Mesenteric fat pad (tissue), 1 donor: ENCODE measurements around the gene HOXA6. TPM values are rescaled to one million over a fixed set of nuclear protein-coding genes. Genes with fewer than 3 reads are reported as not detected.

Source experiments
- DNase-seq: peaks from one replicate; pipeline ENCODE4 v3.0.0-alpha.2; 2020; ENCODE audit warnings: low spot score
- microRNA-seq: library from miRNA; unstranded; fragments of <30 nt; microRNA quantifications from one replicate; pipeline ENCODE4 v1.2.0, GENCODE V29; 2020; ENCODE audit warnings: borderline number of aligned reads
- total RNA-seq: library from RNA; stranded (reverse); fragmentation: NEBNext Ultra II Directional; extraction: Animal tissue kit (Norgen Biotek cat#: 25700); gene quantifications from one replicate; pipeline ENCODE4 v1.2.1, GENCODE V29; 2021
- donor health status: DM: yes; HTN: yes; CAD: no.

HOXA6 gene
- total RNA-seq, 1 donor from 2014 or later, result 3.1 TPM

DNA sequence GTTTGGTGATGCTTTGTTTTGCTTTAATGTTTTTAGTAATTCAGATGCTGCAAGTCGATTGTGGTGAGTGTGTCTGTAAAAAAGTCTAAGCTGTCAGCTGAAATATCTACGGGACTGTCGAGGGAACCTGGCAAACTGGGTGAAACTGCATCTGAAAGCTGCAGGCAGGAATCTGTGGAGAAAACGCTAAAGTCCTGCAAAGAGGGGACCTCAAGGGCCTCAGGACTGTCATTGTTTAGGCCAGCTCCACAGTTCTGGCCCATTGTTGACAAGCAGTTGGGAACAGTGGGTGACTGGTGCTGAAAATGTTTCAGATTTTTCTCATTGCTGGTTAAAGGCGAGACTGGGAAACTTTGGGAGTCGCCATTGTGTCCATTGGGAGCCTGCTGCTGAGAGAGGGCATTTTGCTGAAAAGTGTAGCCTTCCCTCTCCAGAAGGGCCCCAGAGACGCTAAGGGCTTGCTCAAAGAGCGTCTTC, 46.8 kb downstream of the HOXA6 start:
- DNase-seq, result no peak

DNA sequence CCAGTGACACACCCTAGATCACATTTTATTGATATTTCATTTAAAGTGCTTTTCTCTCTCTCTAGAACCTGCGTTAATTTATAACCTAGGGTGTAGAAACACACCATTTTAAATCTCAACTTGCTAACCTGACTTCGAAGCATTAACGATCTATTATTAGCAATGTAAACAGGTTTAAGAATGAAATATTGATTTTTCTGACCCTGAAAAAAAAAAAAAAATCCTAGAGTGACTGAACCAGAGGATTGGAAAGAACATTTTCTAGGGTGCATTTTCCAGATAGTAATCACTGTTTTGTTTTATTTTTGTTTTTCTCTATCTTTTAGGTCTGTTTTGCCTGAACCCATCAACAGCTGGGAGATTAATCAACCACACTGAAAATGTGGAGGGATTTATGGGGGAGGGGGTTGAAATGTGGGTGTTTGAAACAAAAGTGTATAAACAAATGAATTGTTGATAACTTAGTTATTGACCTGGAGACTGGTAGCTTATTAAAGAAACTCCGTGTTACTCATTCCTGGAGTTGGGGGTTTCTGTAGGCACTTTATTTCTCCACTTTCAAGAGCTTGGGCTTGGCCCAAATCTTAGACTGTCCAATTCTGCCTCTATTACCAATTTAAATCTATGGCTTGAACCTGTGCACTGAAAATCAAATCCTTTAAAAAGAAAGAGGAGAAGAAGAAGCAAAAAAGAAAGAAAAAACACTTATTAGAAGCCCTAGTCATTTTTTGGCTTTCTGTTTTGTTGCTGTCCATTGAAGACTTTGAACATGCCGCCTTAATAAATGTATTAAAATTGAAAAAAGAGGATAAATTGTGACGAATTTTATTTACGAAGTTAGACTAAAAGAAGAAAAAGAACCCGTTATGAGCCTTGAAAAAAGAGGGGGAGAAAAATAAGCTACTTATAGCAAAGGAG, 47.9 kb downstream of the HOXA6 start:
- no peak for DNase-seq

DNA sequence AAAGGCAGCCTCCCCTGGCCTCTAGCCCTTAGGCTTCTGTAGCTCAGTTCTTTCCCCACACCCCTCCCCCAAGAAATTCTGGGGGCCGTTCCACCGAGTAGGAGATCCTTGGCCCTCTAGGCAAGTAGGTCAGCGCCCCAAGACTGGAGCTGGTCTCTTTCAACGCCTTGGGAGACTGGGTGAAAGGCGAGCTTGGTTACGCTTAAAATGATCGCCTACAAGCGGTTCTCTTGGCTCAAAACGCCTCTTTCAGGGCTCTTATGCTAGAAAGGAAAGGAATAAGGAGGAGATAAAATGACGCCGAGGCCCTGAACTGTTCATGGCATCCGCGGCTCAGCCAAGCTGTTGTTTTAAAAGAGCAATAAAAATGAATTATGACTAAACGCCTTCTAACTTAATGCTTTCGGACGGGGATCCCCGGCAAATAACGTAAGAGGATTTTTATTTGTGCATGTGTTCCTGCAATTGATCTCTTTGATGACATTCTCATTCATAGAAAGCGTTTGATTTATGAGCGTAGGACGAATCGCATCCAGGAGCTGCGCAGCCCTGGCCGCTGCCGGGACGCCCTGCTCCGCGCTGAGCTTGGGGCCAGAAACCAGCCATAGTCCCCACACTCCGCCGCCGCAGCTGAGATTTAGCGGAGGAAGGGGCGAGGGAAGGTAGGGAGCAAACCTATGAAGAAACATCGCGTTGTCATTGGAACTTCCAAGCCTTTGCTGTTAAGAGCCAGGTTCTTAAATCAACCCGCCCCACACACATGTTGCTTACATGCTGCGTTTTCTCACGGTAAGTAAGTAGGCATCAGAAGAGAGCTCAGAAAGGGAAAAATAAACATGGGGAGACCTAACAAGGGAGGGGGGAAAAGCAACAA, 48.8 kb downstream of the HOXA6 start:
- no peak for DNase-seq

DNA sequence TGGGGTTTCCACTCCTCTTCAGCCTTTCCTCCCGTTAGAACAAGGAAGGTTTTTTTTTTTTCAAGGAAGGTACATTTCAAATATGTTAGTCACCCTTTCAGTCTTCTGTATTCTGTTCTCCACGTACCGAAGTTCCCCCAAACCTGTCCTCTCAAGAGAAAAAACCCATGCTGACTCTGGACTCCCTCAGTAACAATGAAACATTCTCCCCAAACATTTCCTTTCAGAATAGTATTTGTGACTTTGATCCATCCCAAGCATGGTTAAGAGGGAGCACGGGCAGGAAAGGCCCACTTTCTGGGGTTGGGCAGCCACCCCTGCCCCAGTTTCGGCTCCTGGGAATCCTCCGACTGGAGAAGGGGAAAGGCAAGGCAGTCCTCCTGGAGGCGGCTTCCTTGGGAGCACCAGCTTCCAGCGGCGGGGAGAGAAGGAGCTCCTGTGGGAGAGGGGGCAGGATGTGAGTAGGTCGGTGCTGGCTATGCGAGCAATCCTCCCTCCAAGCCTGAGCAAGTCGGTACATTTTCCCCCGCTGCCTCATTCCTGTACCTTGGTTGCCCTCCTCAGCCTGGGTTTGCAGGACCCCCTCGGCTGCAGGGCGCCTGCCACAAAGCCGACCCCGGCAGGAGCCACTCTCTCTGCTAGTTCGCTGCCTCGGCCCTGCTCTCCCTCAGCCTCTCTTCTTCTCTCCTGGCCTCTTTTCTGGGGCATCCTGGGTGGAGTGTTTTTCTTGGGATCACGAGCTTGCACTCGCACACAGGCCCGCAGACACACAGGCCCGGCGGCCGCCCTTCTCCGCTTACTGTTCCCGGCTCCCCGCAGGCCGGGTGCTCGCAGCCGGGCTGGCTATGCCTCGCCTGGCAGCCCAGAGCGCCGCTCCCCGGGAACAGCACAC, 49.6 kb downstream of the HOXA6 start:
- DNase-seq, result no peak

DNA sequence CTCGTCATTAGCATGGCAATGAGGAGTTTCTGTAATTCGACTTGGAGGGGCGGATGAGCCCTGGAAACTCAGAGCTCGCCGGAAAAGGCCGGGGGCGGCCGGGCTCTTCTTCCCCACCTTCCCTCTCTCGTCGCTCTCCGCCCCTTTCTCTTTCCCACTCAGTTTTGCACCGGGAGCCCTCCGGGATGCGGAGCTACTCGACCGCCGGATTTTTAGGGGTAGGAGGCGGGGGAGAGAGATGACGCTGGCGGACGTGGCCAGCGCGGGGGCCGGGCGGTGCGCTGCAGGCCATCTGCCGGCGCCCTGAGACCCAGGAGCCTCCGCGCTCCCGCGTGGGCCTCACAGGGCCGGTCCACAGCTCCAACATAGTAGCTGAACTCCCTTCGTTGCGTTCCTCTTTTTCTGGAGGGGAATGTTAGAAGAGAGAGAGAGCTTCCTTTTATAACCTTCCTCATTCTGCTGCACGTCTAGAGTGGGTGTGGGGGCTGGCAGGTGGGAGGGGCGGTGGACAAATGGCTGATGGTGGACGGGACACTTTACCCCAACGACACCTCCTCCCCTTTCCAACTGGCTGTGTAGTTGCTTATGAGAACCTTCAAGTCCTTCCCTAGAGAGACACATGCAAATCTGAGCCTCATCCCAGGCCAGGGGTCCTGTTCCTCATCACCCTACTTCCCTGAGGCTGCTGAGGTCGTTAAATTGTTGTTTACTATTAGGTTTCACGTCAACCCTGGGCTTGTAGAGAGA, 50.6 kb downstream of the HOXA6 start:
- DNase-seq, result no peak

DNA sequence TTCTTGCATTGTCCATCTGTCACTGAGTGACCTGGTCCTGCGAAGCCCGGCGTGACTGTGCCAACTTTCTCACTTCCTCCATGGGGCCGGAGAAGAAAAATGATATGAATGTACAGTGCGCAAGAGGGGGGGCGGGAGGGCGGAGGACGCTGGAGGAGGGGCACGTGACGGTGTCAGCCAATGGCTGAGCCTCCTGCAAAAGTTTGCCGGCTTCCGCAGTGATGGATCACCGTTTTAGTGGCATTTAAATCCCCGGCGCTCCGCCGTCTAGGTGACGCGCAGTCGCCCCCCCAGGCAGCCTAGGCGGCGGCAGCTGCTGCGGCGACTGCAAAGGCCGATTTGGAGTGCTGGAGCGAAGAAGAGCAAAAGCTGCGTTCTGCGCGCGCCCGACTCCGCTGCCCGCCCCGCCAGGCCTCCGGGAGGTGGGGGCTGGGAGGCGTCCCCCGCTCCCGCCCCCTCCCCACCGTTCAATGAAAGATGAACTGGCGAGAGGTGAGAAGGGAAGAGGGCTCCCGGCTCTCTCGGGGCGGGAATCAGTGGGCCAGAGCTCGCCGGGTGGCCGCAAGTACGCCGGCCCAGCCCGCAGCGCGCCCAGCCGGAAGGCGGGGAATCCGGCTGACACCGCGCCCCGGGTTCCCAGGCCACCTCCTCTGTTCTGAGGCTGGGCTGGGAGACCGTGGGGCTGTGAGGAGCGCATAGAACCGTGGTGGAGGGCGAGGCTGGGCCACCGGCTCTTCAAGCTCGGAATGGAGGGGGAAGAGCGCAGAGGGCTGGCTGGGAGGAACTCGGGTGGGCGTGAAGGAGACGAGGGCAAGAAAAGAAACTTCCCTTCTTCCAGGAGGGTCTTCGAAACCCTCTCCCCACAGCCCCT, 51.4 kb downstream of the HOXA6 start, which contains the start of gene HOXA1:
Gene HOXA1, minus strand, starts transcription at position 104 of the 871 bp plus-strand sequence. Its CDS starts 88 bp downstream, at position 16.
- peak; percentile 90 for DNase-seq

Small RNAs within 50 kb of the gene (microRNA-seq; reads per million reads assigned to microRNA genes)
- 4,585 reads per million, percentile 89 among the genes with 10 or more reads in this experiment for gene MIR196B

Other genes starting within 250 kb of the HOXA6 start
- 1.3 TPM for gene HOXA1, start 51.8 kb downstream of the HOXA6 start, total RNA-seq
- gene HOXA2, start 45.1 kb downstream of the HOXA6 start, total RNA-seq, result 1.2 TPM
- 4.0 TPM for gene HOXA4, start 17.0 kb downstream of the HOXA6 start, total RNA-seq
- gene HOXA5, start 4.1 kb downstream of the HOXA6 start, total RNA-seq, result 15.3 TPM
- 5.8 TPM for gene HOXA3, start 4.8 kb upstream of the HOXA6 start, total RNA-seq
- 7.5 TPM for gene HOXA7, start 8.9 kb upstream of the HOXA6 start, total RNA-seq
- 10.4 TPM for gene HOXA9, start 17.8 kb upstream of the HOXA6 start, total RNA-seq
- 19.7 TPM for gene HOXA10, start 26.5 kb upstream of the HOXA6 start, total RNA-seq
- 6.1 TPM for gene HOXA11, start 37.5 kb upstream of the HOXA6 start, total RNA-seq
- 1.9 TPM for gene HOXA13, start 52.3 kb upstream of the HOXA6 start, total RNA-seq
- 0.13 TPM for gene EVX1, start 95.0 kb upstream of the HOXA6 start, total RNA-seq